Measurements from ENCODE around the gene NID1.

The NID1 gene

DNA sequence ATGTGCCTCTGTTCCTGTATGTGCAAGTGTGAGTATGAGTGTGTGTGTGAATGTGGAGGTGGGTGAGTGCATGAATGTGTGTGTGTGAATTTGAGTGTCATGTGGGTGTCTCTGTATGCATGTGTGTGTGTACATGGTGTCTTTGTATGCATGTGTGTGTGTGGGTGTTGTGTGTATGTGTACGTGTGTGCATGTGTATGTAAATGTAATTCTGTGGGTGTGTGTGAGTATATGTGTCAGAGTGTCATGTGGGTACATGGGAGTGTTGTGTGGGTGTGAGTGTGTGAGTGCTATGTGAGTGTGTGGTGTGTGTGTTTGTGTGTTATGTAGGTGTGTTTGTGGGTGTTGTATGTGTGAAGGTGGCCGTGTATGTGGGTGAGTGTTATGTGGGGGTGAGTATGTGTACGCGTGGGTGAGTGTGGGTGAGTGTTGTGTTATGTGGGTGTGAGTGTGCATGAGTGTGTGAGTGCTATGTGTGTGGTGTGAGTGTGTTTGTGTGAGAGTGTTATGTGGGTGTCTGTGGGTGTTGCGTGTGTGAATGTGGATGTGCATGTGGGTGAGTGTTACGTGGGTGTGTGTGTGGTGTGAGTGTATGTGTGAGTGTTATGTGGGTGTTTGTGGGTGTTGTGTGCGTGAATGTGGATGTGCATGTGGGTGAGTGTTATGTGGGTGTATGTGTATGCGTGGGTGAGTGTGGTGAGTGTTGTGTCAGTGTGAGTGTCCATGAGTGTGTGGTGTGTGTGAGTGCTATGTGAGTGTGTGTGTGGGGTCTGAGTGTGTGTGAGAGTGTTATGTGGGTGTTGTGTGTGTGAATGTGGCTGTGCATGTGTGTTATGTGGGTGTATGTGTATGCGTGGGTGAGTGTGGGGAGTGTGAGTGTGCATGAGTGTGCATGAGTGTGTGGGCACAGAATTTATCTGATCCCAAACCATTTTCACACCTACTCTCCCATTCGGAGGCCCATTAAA, 36.6 kb upstream of the NID1 start:
- Histone ChIP-seq H2BK120ac (ENCODE audit: insufficient read depth, low read length, poor library complexity) (no peak overlapping the region), H3K27ac (ENCODE audit: low read depth, low read length) (no peak overlapping the region), H3K14ac (ENCODE audit: low read length) (no peak overlapping the region), H2BK12ac (ENCODE audit: low read length) (no peak overlapping the region), H3K4me1 (ENCODE audit: control insufficient read depth in 1 of 2, insufficient read depth in 2 of 2, low read length in 2 of 2) (no peaks in the 10 kb centered on the region), H3K23ac (ENCODE audit: low read length) (peak overlapping the region; percentile 37), H4K12ac (ENCODE audit: low read depth, low read length) (no peak overlapping the region), H3K18ac (ENCODE audit: low read length) (no peak overlapping the region), H4K8ac (ENCODE audit: low read depth, low read length) (no peak overlapping the region), H3K79me2 (ENCODE audit: control insufficient read depth, insufficient read depth, low read length, poor library complexity) (no peaks in the 10 kb centered on the region), H3K79me1 (ENCODE audit: low read length) (no peaks in the 10 kb centered on the region), H2BK5ac (ENCODE audit: low read depth, low read length, poor library complexity) (no peak overlapping the region), H2AK5ac (ENCODE audit: low read length) (no peak overlapping the region), H3K27me3 (ENCODE audit: insufficient read depth, low read length) (no peaks in the 10 kb centered on the region), H3K36me3 (ENCODE audit: control insufficient read depth in 1 of 2, insufficient read depth in 2 of 2, low read length in 2 of 2) (no peaks in the 10 kb centered on the region), H3K4me3 (ENCODE audit: low read depth, low read length) (peak overlapping the region; percentile 18), H3K9me3 (ENCODE audit: insufficient read depth, low read depth, low read length) (peaks cover 4% of the 10 kb centered on the region), H3K9ac (ENCODE audit: low read length) (no peak overlapping the region), H4K91ac (ENCODE audit: low read depth, low read length) (no peak overlapping the region), H3K4me2 (ENCODE audit: low read length) (no peak overlapping the region), H2AFZ (ENCODE audit: insufficient read depth, low read length, poor library complexity) (no peak overlapping the region), H3K4ac (ENCODE audit: low read depth, low read length) (no peak overlapping the region)
- WGBS (ENCODE audit: extremely low coverage, insufficient coverage, insufficient read length) = 100% methylated on average over 5 of the region's 10 CpGs
- DNase-seq = no peak

DNA sequence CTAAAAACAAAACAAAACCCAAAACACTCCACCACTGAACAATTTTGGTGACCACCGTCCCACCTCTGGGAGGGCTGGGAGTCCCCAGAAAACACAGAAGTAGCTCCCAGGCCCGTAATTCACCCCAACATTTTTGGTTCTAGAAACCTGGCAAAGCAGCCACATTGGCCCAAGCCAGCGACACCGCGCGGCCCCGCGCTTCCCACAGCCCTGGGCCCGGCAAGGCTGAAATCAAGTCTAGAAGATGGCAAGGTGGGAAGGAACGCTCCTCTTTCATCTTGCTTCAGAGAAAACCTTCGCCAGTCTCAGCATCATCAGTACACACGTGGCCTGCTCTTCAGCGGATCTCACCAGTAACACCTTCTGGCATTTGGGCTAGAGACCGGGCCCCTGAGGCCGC, 35.9 kb upstream of the NID1 start:
- no peaks in the 10 kb centered on the region for H3K79me2 ChIP-seq (ENCODE audit: control insufficient read depth, insufficient read depth, low read length, poor library complexity)
- no peak overlapping the region for H2BK12ac ChIP-seq (ENCODE audit: low read length)
- H3K36me3 ChIP-seq (ENCODE audit: control insufficient read depth in 1 of 2, insufficient read depth in 2 of 2, low read length in 2 of 2) = no peaks in the 10 kb centered on the region
- H4K91ac ChIP-seq (ENCODE audit: low read depth, low read length) = no peak overlapping the region
- no peaks in the 10 kb centered on the region for H3K27me3 ChIP-seq (ENCODE audit: insufficient read depth, low read length)
- H4K12ac ChIP-seq (ENCODE audit: low read depth, low read length) = no peak overlapping the region
- H3K9ac ChIP-seq (ENCODE audit: low read length) = no peak overlapping the region
- peaks cover 4% of the 10 kb centered on the region for H3K9me3 ChIP-seq (ENCODE audit: insufficient read depth, low read depth, low read length)
- no peaks in the 10 kb centered on the region for H3K4me1 ChIP-seq (ENCODE audit: control insufficient read depth in 1 of 2, insufficient read depth in 2 of 2, low read length in 2 of 2)
- no peak overlapping the region for H3K4ac ChIP-seq (ENCODE audit: low read depth, low read length)
- no peak overlapping the region for H3K4me2 ChIP-seq (ENCODE audit: low read length)
- no peak overlapping the region for H3K18ac ChIP-seq (ENCODE audit: low read length)
- H2BK120ac ChIP-seq (ENCODE audit: insufficient read depth, low read length, poor library complexity) = no peak overlapping the region
- no peak overlapping the region for H2AFZ ChIP-seq (ENCODE audit: insufficient read depth, low read length, poor library complexity)
- no peak overlapping the region for H4K8ac ChIP-seq (ENCODE audit: low read depth, low read length)
- H2AK5ac ChIP-seq (ENCODE audit: low read length) = no peak overlapping the region
- no peaks in the 10 kb centered on the region for H3K79me1 ChIP-seq (ENCODE audit: low read length)
- H3K4me3 ChIP-seq (ENCODE audit: low read depth, low read length) = no peak overlapping the region
- H2BK5ac ChIP-seq (ENCODE audit: low read depth, low read length, poor library complexity) = no peak overlapping the region
- DNase-seq = no peak
- H3K27ac ChIP-seq (ENCODE audit: low read depth, low read length) = no peak overlapping the region
- no CpG with 5 or more reads among the region's 15 CpGs for WGBS (ENCODE audit: extremely low coverage, insufficient coverage, insufficient read length)
- no peak overlapping the region for H3K14ac ChIP-seq (ENCODE audit: low read length)
- H3K23ac ChIP-seq (ENCODE audit: low read length) = no peak overlapping the region

DNA sequence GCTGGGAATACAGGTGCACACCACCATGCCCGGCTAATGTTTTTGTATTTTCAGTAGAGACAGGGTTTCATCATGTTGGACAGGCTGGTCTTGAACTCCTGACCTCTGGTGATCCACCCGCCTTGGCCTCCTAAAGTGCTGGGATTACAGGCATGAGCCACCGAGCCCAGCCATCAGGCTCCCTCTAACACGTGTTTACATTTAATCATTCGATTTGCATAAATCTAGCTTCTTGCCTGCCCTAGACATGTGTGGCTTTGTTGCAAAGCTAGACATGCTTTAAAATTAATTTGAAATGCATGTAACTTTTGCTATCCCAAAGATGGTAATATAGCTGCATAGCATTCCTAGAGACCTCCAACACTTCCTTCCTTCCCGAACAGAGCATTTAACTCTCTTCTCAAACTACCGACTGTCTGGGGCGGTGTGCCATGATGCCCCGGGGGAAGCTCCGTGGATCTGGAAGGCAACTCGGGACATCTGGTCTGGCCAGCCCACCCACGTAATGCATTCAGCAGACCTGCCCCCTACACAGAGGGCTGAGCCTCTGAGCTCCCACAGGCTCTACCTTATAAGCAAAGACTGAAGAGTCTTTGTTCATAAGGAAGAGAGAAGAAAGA, 34.6 kb upstream of the NID1 start:
- no peak overlapping the region for H2AFZ ChIP-seq (ENCODE audit: insufficient read depth, low read length, poor library complexity)
- no CpG with 5 or more reads among the region's 12 CpGs for WGBS (ENCODE audit: extremely low coverage, insufficient coverage, insufficient read length)
- H3K18ac ChIP-seq (ENCODE audit: low read length) = no peak overlapping the region

DNA sequence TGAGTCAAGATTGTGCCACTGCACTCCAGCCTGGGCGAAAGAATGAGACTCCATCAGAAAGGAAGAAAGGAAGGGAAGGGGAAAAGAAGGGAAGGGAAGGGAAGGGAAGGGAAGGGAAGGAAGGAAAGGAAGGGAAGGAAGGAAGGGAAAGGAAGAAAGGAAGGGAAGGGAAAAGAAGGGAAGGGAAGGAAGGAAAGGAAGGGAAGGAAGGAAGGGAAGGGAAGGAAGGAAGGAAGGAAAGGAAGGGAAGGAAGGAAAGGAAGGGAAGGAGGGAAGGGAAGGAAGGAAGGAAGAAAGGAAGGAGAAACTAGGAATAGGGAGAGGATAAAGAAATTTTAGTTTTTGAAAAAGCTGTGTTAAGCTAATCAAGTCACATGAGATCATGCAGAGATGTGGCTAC, 33.4 kb upstream of the NID1 start:
- no peak overlapping the region for H4K8ac ChIP-seq (ENCODE audit: low read depth, low read length)
- peaks cover 4% of the 10 kb centered on the region for H3K9me3 ChIP-seq (ENCODE audit: insufficient read depth, low read depth, low read length)
- H3K79me1 ChIP-seq (ENCODE audit: low read length) = no peaks in the 10 kb centered on the region
- no peak overlapping the region for H2AK5ac ChIP-seq (ENCODE audit: low read length)
- no peak overlapping the region for H2BK12ac ChIP-seq (ENCODE audit: low read length)
- no peak for DNase-seq
- no peaks in the 10 kb centered on the region for H3K27me3 ChIP-seq (ENCODE audit: insufficient read depth, low read length)
- H4K12ac ChIP-seq (ENCODE audit: low read depth, low read length) = no peak overlapping the region
- H3K18ac ChIP-seq (ENCODE audit: low read length) = no peak overlapping the region
- H2BK5ac ChIP-seq (ENCODE audit: low read depth, low read length, poor library complexity) = no peak overlapping the region
- no peak overlapping the region for H3K4me3 ChIP-seq (ENCODE audit: low read depth, low read length)
- H3K4ac ChIP-seq (ENCODE audit: low read depth, low read length) = no peak overlapping the region
- no peak overlapping the region for H3K4me2 ChIP-seq (ENCODE audit: low read length)
- no peak overlapping the region for H3K23ac ChIP-seq (ENCODE audit: low read length)
- no peak overlapping the region for H2AFZ ChIP-seq (ENCODE audit: insufficient read depth, low read length, poor library complexity)
- no peaks in the 10 kb centered on the region for H3K4me1 ChIP-seq (ENCODE audit: control insufficient read depth in 1 of 2, insufficient read depth in 2 of 2, low read length in 2 of 2)
- no CpG with 5 or more reads among the region's 1 CpG for WGBS (ENCODE audit: extremely low coverage, insufficient coverage, insufficient read length)
- H3K14ac ChIP-seq (ENCODE audit: low read length) = no peak overlapping the region
- H3K27ac ChIP-seq (ENCODE audit: low read depth, low read length) = no peak overlapping the region
- no peaks in the 10 kb centered on the region for H3K79me2 ChIP-seq (ENCODE audit: control insufficient read depth, insufficient read depth, low read length, poor library complexity)
- no peaks in the 10 kb centered on the region for H3K36me3 ChIP-seq (ENCODE audit: control insufficient read depth in 1 of 2, insufficient read depth in 2 of 2, low read length in 2 of 2)
- H4K91ac ChIP-seq (ENCODE audit: low read depth, low read length) = no peak overlapping the region
- no peak overlapping the region for H2BK120ac ChIP-seq (ENCODE audit: insufficient read depth, low read length, poor library complexity)
- no peak overlapping the region for H3K9ac ChIP-seq (ENCODE audit: low read length)

More for the DNA sequence above, 34.6 kb upstream of the NID1 start:
- Histone ChIP-seq H3K79me1 (ENCODE audit: low read length) (no peaks in the 10 kb centered on the region), H3K4me2 (ENCODE audit: low read length) (no peak overlapping the region), H2BK5ac (ENCODE audit: low read depth, low read length, poor library complexity) (no peak overlapping the region), H4K8ac (ENCODE audit: low read depth, low read length) (no peak overlapping the region), H3K23ac (ENCODE audit: low read length) (no peak overlapping the region), H3K27ac (ENCODE audit: low read depth, low read length) (no peak overlapping the region), H3K27me3 (ENCODE audit: insufficient read depth, low read length) (no peaks in the 10 kb centered on the region), H3K36me3 (ENCODE audit: control insufficient read depth in 1 of 2, insufficient read depth in 2 of 2, low read length in 2 of 2) (no peaks in the 10 kb centered on the region), H3K79me2 (ENCODE audit: control insufficient read depth, insufficient read depth, low read length, poor library complexity) (no peaks in the 10 kb centered on the region), H3K4me1 (ENCODE audit: control insufficient read depth in 1 of 2, insufficient read depth in 2 of 2, low read length in 2 of 2) (no peaks in the 10 kb centered on the region), H4K91ac (ENCODE audit: low read depth, low read length) (no peak overlapping the region), H2BK120ac (ENCODE audit: insufficient read depth, low read length, poor library complexity) (no peak overlapping the region), H3K14ac (ENCODE audit: low read length) (no peak overlapping the region), H3K9ac (ENCODE audit: low read length) (no peak overlapping the region), H2BK12ac (ENCODE audit: low read length) (no peak overlapping the region), H3K9me3 (ENCODE audit: insufficient read depth, low read depth, low read length) (peaks cover 4% of the 10 kb centered on the region), H2AK5ac (ENCODE audit: low read length) (no peak overlapping the region), H3K4ac (ENCODE audit: low read depth, low read length) (no peak overlapping the region), H3K4me3 (ENCODE audit: low read depth, low read length) (no peak overlapping the region), H4K12ac (ENCODE audit: low read depth, low read length) (no peak overlapping the region)
- no peak for DNase-seq

Data from trophoblast cell (in vitro differentiated cells and primary cell).